ENCODE measurements around the gene ACYP2.

ACYP2 gene

DNA sequence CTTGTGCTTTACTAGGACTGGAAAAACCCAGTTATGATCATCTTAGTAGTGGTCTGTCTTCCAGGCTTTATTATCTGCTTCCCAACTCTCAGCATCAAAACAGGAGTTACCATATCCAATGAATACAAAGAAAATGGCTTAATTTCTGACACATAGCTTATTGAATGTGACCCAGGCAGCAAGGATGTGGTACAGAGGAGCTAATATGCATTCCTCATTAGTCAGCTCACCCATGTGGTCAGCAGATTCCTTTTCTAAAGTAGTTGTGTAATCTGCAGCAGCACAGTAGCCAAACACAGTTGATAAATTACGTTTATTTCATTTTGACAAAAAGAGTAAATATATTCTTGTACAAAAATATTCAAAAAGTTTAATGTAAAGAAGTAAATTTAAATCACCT lies 97.0 kb downstream of the ACYP2 start:
- H3K4me1 Mint-ChIP-seq: peaks cover 5% of the 10 kb centered on the region
- H3K4me3 Mint-ChIP-seq: no peak overlapping the region
- H3K27me3 Mint-ChIP-seq: no peaks in the 10 kb centered on the region
- H3K9me3 Mint-ChIP-seq: peaks cover 13% of the 10 kb centered on the region
- no peak overlapping the region for H3K27ac Mint-ChIP-seq
- peaks cover 22% of the 10 kb centered on the region for H3K36me3 Mint-ChIP-seq

- Mint-ChIP-seq H3K36me3 (peaks cover 25% of the 10 kb centered on the region), H3K4me3 (no peak overlapping the region), H3K9me3 (peaks cover 13% of the 10 kb centered on the region), H3K27me3 (no peaks in the 10 kb centered on the region), H3K4me1 (peaks cover 2% of the 10 kb centered on the region), H3K27ac (no peak overlapping the region)
Measured at GRCh38 chr2:54213082-54213481, 97.7 kb downstream of the ACYP2 start.

GRCh38 chr2:54224997-54225396 lies 109.6 kb downstream of the ACYP2 start:
- H3K36me3 Mint-ChIP-seq: peaks cover 12% of the 10 kb centered on the region
- no peaks in the 10 kb centered on the region for H3K4me1 Mint-ChIP-seq
- H3K27me3 Mint-ChIP-seq: no peaks in the 10 kb centered on the region
- no peak overlapping the region for H3K4me3 Mint-ChIP-seq
- no peak overlapping the region for H3K27ac Mint-ChIP-seq
- H3K9me3 Mint-ChIP-seq: no peaks in the 10 kb centered on the region

DNA sequence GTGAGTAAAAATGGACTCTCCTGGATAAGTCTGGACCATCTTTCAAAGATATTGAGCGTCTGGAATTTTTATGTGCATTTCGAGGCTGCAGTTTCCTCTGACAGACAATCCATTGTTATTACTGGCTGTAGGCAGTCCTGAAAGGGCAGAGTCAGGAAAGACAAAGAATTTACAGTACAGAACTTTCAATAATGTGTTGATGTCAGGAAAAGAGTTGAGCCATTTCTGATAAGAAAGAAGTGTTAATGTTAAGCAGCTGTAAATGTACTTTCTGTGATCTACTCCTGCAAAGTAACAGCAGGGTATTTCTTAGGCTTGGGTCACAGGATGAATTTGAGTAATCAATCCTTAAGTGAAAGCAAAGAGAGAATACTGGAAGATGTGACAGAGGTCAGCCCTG lies 110.8 kb downstream of the ACYP2 start:
- H3K36me3 Mint-ChIP-seq: peaks cover 12% of the 10 kb centered on the region
- no peak overlapping the region for H3K27ac Mint-ChIP-seq
- no peak overlapping the region for H3K4me3 Mint-ChIP-seq
- H3K9me3 Mint-ChIP-seq: no peaks in the 10 kb centered on the region
- no peaks in the 10 kb centered on the region for H3K27me3 Mint-ChIP-seq
- H3K4me1 Mint-ChIP-seq: no peaks in the 10 kb centered on the region

- Mint-ChIP-seq H3K4me3 (no peak overlapping the region), H3K9me3 (no peaks in the 10 kb centered on the region), H3K27ac (no peak overlapping the region), H3K27me3 (no peaks in the 10 kb centered on the region), H3K4me1 (no peaks in the 10 kb centered on the region), H3K36me3 (peaks cover 13% of the 10 kb centered on the region)
Measured at GRCh38 chr2:54227798-54228197, 112.4 kb downstream of the ACYP2 start.

DNA sequence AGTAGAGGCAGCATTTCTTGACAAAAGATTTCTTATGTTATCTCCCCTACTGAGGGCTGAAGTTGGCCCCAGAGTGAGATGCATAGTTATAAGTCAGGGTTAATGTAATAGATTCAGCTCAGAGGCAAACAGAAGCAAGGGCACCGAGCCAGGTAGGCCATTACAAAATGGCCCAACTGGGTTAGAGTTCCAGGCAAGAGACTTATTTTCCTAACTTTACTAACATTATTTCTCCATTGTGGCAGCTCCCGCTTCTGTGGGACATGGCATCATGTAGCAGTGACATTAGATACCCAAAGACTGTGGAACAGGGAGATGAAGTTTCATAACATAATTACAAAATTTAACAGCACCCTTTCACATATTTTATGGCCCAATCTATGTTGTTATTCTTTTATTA lies 113.5 kb downstream of the ACYP2 start:
- Mint-ChIP-seq H3K36me3 (peaks cover 10% of the 10 kb centered on the region), H3K4me3 (no peak overlapping the region), H3K9me3 (no peaks in the 10 kb centered on the region), H3K27ac (no peak overlapping the region), H3K27me3 (no peaks in the 10 kb centered on the region), H3K4me1 (no peaks in the 10 kb centered on the region)

DNA sequence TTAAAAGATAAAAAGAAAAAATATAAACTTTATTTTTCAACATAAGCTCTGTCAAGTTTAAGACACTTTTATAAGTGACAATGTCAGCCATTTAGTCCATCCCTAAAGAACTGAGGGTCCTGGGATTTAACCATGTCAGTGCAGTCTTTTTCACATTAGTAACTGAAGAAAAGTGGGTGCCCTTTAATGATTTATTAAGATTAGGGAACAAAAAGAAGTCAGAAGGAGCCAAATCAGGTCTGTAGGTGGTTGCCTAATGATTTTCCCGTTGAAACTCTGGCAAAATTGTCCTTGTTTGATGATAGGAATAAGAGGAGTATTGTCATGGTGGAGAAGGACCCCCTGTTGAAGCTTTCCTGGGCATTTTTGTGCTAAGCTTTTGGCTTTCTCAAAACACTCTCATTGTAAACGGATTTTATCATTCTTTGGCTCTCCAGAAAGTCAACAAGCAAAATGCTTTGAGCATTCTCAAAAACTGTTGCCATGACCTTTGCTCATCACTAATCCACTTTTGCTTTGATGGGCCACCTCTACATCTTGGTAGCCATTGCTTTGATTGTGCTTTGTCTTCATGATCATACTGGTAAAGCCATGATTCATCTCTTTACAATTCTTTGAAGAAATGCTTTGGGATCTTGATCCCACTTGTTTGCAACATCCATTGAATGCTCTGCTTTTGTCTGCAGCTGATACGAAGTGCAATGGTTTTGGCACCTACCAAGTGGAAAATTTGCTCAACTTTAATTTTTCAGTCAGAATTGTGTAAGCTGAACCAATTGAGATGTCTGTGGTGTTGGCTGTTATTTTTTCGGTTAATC lies 118.6 kb downstream of the ACYP2 start:
- H3K27ac Mint-ChIP-seq: no peak overlapping the region
- peaks cover 9% of the 10 kb centered on the region for H3K36me3 Mint-ChIP-seq
- H3K4me1 Mint-ChIP-seq: no peaks in the 10 kb centered on the region
- no peaks in the 10 kb centered on the region for H3K27me3 Mint-ChIP-seq
- H3K4me3 Mint-ChIP-seq: no peak overlapping the region
- peaks cover 9% of the 10 kb centered on the region for H3K9me3 Mint-ChIP-seq

DNA sequence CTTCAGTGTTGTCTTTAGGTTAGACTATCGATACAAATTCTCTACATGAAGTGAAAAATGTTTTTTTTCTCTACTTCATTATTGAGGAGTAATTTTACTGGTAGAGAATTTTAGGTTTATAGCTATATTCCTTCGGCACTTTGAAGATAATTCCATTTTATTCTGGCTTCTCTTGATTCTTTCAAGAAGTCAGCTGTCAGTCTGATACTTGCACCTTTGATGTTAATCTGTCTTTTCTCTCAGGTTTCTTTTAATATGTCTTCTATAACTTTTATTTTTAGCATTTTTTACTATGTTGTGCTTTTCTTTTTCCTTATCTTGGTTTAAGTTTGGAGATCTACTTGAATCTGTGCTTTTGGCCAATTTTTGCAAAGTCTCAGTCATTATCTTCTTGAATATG lies 122.0 kb downstream of the ACYP2 start:
- H3K27ac Mint-ChIP-seq: no peak overlapping the region
- no peaks in the 10 kb centered on the region for H3K27me3 Mint-ChIP-seq
- H3K9me3 Mint-ChIP-seq: peaks cover 9% of the 10 kb centered on the region

GRCh38 chr2:54239427-54239826 lies 124.0 kb downstream of the ACYP2 start:
- H3K27ac Mint-ChIP-seq: no peak overlapping the region
- no peaks in the 10 kb centered on the region for H3K27me3 Mint-ChIP-seq
- H3K4me3 Mint-ChIP-seq: no peak overlapping the region
- H3K36me3 Mint-ChIP-seq: peaks cover 14% of the 10 kb centered on the region
- no peaks in the 10 kb centered on the region for H3K4me1 Mint-ChIP-seq
- peaks cover 9% of the 10 kb centered on the region for H3K9me3 Mint-ChIP-seq

More for the DNA sequence above, 122.0 kb downstream of the ACYP2 start:
- H3K4me3 Mint-ChIP-seq: no peak overlapping the region
- H3K36me3 Mint-ChIP-seq: peaks cover 14% of the 10 kb centered on the region
- H3K4me1 Mint-ChIP-seq: no peaks in the 10 kb centered on the region

DNA sequence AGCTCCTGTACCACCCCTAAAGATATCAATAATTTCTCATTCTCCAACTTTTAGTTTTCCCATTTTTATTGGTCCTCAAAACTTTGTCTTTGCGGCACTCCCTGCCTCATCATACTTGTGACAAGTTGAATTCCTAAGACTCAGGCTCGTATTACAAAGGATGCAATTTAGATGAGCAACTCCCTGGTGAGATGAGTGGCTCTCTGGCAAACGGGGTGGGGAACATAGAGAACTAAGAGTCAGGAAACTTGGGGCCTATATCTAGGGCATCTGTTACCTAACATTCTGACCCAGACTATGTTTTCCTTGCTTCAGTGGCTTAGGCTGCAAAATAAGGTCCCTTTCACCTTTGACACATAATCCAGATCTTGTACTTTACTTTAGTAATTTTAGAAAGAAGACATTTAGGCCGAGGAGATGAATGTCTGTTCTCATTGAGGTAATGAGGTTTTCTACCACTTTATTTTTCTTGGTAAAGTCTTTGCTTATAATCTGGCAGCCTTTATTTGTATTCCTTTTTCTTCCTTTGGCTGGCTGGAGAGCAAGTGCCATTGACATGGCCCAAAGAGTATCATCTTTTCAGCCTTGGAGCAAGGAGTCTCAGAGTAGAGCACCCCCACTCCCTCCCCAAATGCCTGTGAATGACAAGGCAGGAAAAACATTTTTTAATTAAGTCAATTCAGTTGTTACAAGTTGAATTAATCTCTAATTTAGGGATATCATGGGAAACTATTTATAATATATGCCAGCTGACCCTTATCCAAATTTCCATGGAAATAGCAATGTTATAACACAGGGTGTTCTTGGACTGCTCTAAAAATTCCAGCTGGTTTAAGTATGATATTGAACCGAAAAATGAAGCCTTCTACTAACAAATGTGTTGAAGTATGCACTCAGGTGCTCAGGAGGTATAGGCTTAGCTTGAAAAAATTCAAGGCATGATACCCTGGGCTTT lies 125.4 kb downstream of the ACYP2 start:
- Mint-ChIP-seq H3K9me3 (peaks cover 9% of the 10 kb centered on the region), H3K27ac (no peak overlapping the region), H3K36me3 (peaks cover 18% of the 10 kb centered on the region)

DNA sequence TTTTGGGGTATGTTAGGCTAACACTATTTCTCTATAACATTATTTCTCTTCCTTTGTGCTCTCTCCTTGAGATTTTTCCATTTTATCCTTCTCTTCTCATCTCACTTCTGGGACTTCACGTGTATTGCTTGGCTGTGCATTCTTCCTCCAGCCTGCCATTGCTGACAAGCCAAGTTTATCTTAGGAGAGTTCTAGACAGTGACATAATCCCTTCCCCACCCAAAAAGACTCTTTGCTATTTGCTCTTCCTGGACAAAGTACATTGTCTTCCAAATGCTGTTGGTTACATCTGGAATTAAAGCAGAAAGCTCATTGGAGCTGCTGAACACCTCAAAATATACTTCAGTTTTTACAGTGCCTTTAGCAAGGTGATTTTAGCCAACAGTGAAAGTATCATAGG lies 131.7 kb downstream of the ACYP2 start:
- H3K27me3 Mint-ChIP-seq: no peaks in the 10 kb centered on the region
- peaks cover 13% of the 10 kb centered on the region for H3K36me3 Mint-ChIP-seq
- no peak overlapping the region for H3K27ac Mint-ChIP-seq
- no peaks in the 10 kb centered on the region for H3K9me3 Mint-ChIP-seq
- H3K4me3 Mint-ChIP-seq: no peak overlapping the region
- no peaks in the 10 kb centered on the region for H3K4me1 Mint-ChIP-seq

More for the DNA sequence above, 125.4 kb downstream of the ACYP2 start:
- Mint-ChIP-seq H3K4me3 (no peak overlapping the region), H3K27me3 (no peaks in the 10 kb centered on the region), H3K4me1 (no peaks in the 10 kb centered on the region)

- no peak overlapping the region for H3K27ac Mint-ChIP-seq
- H3K36me3 Mint-ChIP-seq: peaks cover 27% of the 10 kb centered on the region
- H3K27me3 Mint-ChIP-seq: no peaks in the 10 kb centered on the region
- no peak overlapping the region for H3K4me3 Mint-ChIP-seq
- no peaks in the 10 kb centered on the region for H3K4me1 Mint-ChIP-seq
- no peaks in the 10 kb centered on the region for H3K9me3 Mint-ChIP-seq
Measured at GRCh38 chr2:54249629-54250028, 134.2 kb downstream of the ACYP2 start.

GRCh38 chr2:54254180-54254579 lies 138.8 kb downstream of the ACYP2 start:
- H3K36me3 Mint-ChIP-seq: peaks cover 23% of the 10 kb centered on the region
- H3K4me1 Mint-ChIP-seq: no peaks in the 10 kb centered on the region
- H3K27me3 Mint-ChIP-seq: no peaks in the 10 kb centered on the region

DNA sequence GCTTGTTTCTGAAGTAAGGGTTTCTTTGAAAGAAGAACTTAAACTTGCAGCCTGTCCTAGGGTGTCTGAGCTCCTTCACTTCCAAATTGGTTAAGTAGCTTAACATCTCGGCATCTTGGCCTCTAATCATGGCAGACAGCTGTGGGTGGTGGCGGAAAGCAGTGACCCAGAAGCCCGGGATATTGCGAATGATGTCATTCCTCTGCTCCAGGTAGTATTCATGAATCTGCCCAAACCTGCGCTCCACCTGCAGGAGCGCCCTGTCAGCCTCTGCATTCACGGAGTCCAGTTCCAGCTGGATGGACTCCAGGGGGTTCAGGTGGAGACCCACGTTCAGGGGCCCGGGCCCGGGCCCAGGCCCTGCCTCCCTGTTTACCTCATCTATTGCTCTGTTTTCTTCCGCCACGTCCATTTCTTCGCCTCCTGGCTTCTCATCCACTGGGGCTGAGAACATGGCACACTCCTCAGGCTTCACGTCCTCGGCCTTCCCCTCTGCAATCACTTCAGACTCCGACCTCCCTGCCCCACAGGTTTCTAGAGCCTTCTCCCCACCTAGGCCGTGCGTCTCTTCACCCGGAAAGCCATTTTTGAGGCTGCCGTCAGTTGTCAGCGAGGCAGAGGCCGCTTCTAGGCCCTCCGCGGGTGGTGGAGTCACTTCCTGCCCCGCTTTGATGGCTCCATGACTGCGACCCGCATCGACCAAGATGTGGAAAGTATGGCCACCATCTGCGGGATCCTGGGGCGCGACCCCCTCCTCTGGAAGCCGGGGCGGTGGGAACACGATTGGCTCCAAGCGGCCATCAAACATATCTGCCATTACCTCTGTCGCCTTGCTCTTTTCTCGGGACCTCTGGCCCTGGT lies 140.0 kb downstream of the ACYP2 start:
- H3K4me3 Mint-ChIP-seq: no peak overlapping the region
- no peaks in the 10 kb centered on the region for H3K9me3 Mint-ChIP-seq
- H3K27ac Mint-ChIP-seq: no peak overlapping the region
- H3K27me3 Mint-ChIP-seq: no peaks in the 10 kb centered on the region
- no peaks in the 10 kb centered on the region for H3K4me1 Mint-ChIP-seq
- peaks cover 23% of the 10 kb centered on the region for H3K36me3 Mint-ChIP-seq

More at GRCh38 chr2:54254180-54254579, 138.8 kb downstream of the ACYP2 start:
- Mint-ChIP-seq H3K9me3 (no peaks in the 10 kb centered on the region), H3K27ac (no peak overlapping the region), H3K4me3 (no peak overlapping the region)

GRCh38 chr2:54256091-54256694 lies 140.8 kb downstream of the ACYP2 start, which contains the start of gene TSPYL6:
Gene TSPYL6 (minus strand): TSS chr2:54256229. CDS start chr2:54256151, 78 bp downstream.
- peaks cover 25% of the 10 kb centered on the region for H3K36me3 Mint-ChIP-seq

More at GRCh38 chr2:54256091-54256694, 140.8 kb downstream of the ACYP2 start, which contains the start of gene TSPYL6:
- no peaks in the 10 kb centered on the region for H3K4me1 Mint-ChIP-seq
- H3K27me3 Mint-ChIP-seq: no peaks in the 10 kb centered on the region
- no peak within 1 kb of the TSS for H3K27ac Mint-ChIP-seq
- no peaks in the 10 kb centered on the region for H3K9me3 Mint-ChIP-seq
- H3K4me3 Mint-ChIP-seq: no peak within 1 kb of the TSS
